ENCODE measurements around the gene TMBIM4. TPM values are rescaled to one million over a fixed set of nuclear protein-coding genes. Genes with fewer than 3 reads are reported as not detected.

The TMBIM4 gene
- total and polyA plus RNA-seq, 2 of the 4 experiments (the other 2 are of a cell fraction) = 38.7 to 59.3 TPM

DNA sequence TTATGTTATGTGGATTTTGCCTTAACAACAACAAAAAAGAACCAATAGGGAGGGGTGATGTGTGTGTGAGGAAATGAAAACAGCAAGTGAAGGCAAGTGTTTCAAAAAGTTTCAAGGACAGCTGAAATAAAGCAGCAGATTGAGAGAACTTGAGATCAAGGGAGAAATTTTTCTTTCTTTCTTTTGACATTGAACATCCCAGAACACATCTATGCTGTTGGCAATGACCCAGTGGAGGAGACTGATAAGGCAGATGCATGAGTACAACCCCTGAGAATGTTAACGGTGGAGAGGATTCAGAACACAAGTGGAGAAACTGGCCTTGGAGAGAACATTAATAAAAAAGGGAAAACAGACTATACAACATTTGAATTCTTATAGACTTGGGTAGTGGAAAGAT lies 42.1 kb downstream of the TMBIM4 start:
- DNase-seq = peak; percentile 72
- dilution Hi-C loops (cut with HindIII; ENCODE audit: low sequenced_read_pairs, unreplicated experiment) (no loop called here), intact Hi-C loops (cut with micrococcal nuclease) (no loop called here)

More for the DNA sequence above, 42.1 kb downstream of the TMBIM4 start:
- Histone ChIP-seq H4K5ac (ENCODE audit: low read depth, low read length) (no peak overlapping the region), H3K27ac (ENCODE audit: insufficient read depth, low read length) (no peak overlapping the region), H3K9ac (ENCODE audit: low read depth, low read length) (no peak overlapping the region), H3K9me1 (ENCODE audit: insufficient read depth, low read length) (peaks cover 3% of the 10 kb centered on the region; the same call in 1 of the 2 replicates), H2AK5ac (ENCODE audit: low read depth, low read length) (no peak overlapping the region), H3K36me3 (ENCODE audit: control insufficient read depth, insufficient read depth, low read length) (peaks cover 17% of the 10 kb centered on the region), H3K27me3 (ENCODE audit: control insufficient read depth, insufficient read depth, low read length) (no peaks in the 10 kb centered on the region), H3K14ac (replicated peaks; ENCODE audit: low read depth, low read length) (no peak overlapping the region), H3K4me1 (ENCODE audit: control insufficient read depth, insufficient read depth, low read length) (peaks cover 2% of the 10 kb centered on the region; the same call in 1 of the 2 replicates), H3K4ac (ENCODE audit: low read depth, low read length) (no peak overlapping the region), H3K79me1 (ENCODE audit: low read depth in 1 of 2, low read length in 2 of 2) (peaks cover 31 to 50% of the 10 kb centered on the region in 2 experiments), H2AK9ac (replicated peaks; ENCODE audit: low read depth, low read length, poor library complexity) (no peak overlapping the region), H3K4me2 (ENCODE audit: low read depth, low read length) (peak overlapping the region; percentile 9; the same call in 1 of the 2 replicates), H2AFZ (replicated peaks; ENCODE audit: low read length, poor library complexity) (no peak overlapping the region), H2BK20ac (ENCODE audit: low read depth, low read length) (no peak overlapping the region), H2BK5ac (ENCODE audit: low read depth, low read length, poor library complexity, severe bottlenecking) (no peak overlapping the region), H3K18ac (ENCODE audit: low read depth, low read length) (no peak overlapping the region), H4K8ac (ENCODE audit: low read depth in 2 of 2, low read length in 2 of 2) (no peak overlapping the region), H3K56ac (ENCODE audit: extremely low read depth, insufficient read depth, low read length) (no peak overlapping the region), H3K4me3 (ENCODE audit: insufficient read depth, low read depth, low read length) (no peak overlapping the region), H4K20me1 (ENCODE audit: insufficient read depth, low read length) (no peaks in the 10 kb centered on the region; the same call in 1 of the 2 replicates), H2BK120ac (ENCODE audit: low read depth, low read length) (no peak overlapping the region), H3K23ac (ENCODE audit: low read depth, low read length) (no peak overlapping the region), H3K9me3 (ENCODE audit: control insufficient read depth, insufficient read depth, low read length) (no peaks in the 10 kb centered on the region), H2BK15ac (ENCODE audit: low read depth, low read length) (no peak overlapping the region), H4K91ac (ENCODE audit: insufficient read depth, low read depth, low read length) (no peak overlapping the region)
- WGBS, 2 experiments (ENCODE audit: extremely low coverage in 2 of 2, insufficient read length in 1 of 2) = no CpG with 5 or more reads among the region's 1 CpG
- ChIA-PET CTCF (no interaction called here), POLR2A (ENCODE audit: unreplicated experiment) (no interaction called here)
- BruUV-seq (replicated peaks) = no TSS peak
- ATAC-seq (ENCODE audit: low read depth) = no peak
- no peak for TF ChIP-seq FOS (IDR thresholded peaks at IDR 0.05; ENCODE audit: low read depth, low read length)
- TF ChIP-seq, protein P1, sequence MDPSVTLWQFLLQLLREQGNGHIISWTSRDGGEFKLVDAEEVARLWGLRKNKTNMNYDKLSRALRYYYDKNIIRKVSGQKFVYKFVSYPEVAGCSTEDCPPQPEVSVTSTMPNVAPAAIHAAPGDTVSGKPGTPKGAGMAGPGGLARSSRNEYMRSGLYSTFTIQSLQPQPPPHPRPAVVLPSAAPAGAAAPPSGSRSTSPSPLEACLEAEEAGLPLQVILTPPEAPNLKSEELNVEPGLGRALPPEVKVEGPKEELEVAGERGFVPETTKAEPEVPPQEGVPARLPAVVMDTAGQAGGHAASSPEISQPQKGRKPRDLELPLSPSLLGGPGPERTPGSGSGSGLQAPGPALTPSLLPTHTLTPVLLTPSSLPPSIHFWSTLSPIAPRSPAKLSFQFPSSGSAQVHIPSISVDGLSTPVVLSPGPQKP (IDR thresholded peaks at IDR 0.05; ENCODE audit: borderline replicate concordance, low read depth, low read length) = no peak
- no peak for TF ChIP-seq RCOR1 (IDR thresholded peaks at IDR 0.05; ENCODE audit: insufficient replicate concordance, low read length)
- no peak for TF ChIP-seq BHLHE40 (IDR thresholded peaks at IDR 0.05; ENCODE audit: low read depth, low read length)
- no peak for TF ChIP-seq POLR2A (IDR thresholded peaks at IDR 0.05; ENCODE audit: low read depth, low read length)
- no peak for TF ChIP-seq RFX5 (IDR thresholded peaks at IDR 0.05; ENCODE audit: low read depth, low read length)
- TF ChIP-seq NFE2L2 (IDR thresholded peaks at IDR 0.05; ENCODE audit: low read depth, low read length) = no peak
- no peak for TF ChIP-seq MXI1 (IDR thresholded peaks at IDR 0.05; ENCODE audit: borderline replicate concordance, low read depth, low read length)
- no peak for TF ChIP-seq MAFK (IDR thresholded peaks at IDR 0.05; ENCODE audit: low read depth, low read length)
- TF ChIP-seq RAD21 (IDR thresholded peaks at IDR 0.05; ENCODE audit: low read length) = no peak
- TF ChIP-seq USF2 (IDR thresholded peaks at IDR 0.05; ENCODE audit: low read depth, low read length) = no peak
- TF ChIP-seq CEBPB (IDR thresholded peaks at IDR 0.05; ENCODE audit: low read depth, low read length) = no peak
- TF ChIP-seq CHD1 (IDR thresholded peaks at IDR 0.05; ENCODE audit: low read depth, low read length) = no peak
- no peak for TF ChIP-seq CTCF (conservative IDR thresholded peaks at IDR 0.05; ENCODE audit: low read depth, low read length)
- in situ Hi-C loops (cut with MboI; ENCODE audit: low sequenced_read_pairs) = no loop called here

Measured in IMR-90 (cell line).